MM.1S (cell line): ENCODE results near the gene FOXK2.

ENCODE experiments used
- DNase-seq: peaks from one replicate; pipeline ENCODE4 v3.0.0-alpha.2; 2015
- H2AFZ ChIP-seq: fragments of 300-600 bp; sonication (generic); 2 replicates; pipeline ENCODE4 v1.6.0; 2016; ENCODE audit warnings: antibody characterized with exemption, low read length
- H3F3A ChIP-seq: fragments of 300-600 bp; sonication (generic); 2 replicates; pipeline ENCODE4 v1.6.1; 2016; ENCODE audit warnings: mild to moderate bottlenecking, antibody characterized with exemption, low read length, moderate library complexity, mixed read lengths; ENCODE audit not compliant: insufficient read depth
- H3K27ac ChIP-seq: fragments of 300-600 bp; sonication (generic); 2 replicates; pipeline ENCODE4 v1.5.1; 2016; ENCODE audit warnings: mild to moderate bottlenecking, low read length
- H3K27me3 ChIP-seq: fragments of 300-600 bp; sonication (generic); replicated peaks from 2 replicates; pipeline ENCODE4 v1.6.0; 2016; ENCODE audit warnings: low read length; ENCODE audit not compliant: insufficient read depth
- H3K36me3 ChIP-seq: fragments of 300-600 bp; sonication (generic); replicated peaks from 2 replicates; pipeline ENCODE4 v1.6.1; 2016; ENCODE audit warnings: mild to moderate bottlenecking, low read length, mixed read lengths; ENCODE audit not compliant: insufficient read depth
- H3K4me1 ChIP-seq: fragments of 300-600 bp; sonication (generic); 2 replicates; pipeline ENCODE4 v1.6.1; 2016; ENCODE audit warnings: low read length, mixed read lengths
- H3K4me2 ChIP-seq: fragments of 300-600 bp; sonication (generic); 2 replicates; pipeline ENCODE4 v1.6.0; 2016; ENCODE audit warnings: low read depth, low read length
- H3K4me3 ChIP-seq: fragments of 300-600 bp; sonication (generic); 2 replicates; pipeline ENCODE4 v1.5.1; 2016; ENCODE audit warnings: low read length, mixed read lengths
- H3K79me2 ChIP-seq: fragments of 300-600 bp; sonication (generic); 2 replicates; pipeline ENCODE4 v1.6.1; 2016; ENCODE audit warnings: mixed run types, low read length, mixed read lengths
- H3K9ac ChIP-seq: fragments of 300-600 bp; sonication (generic); 2 replicates; pipeline ENCODE4 v1.6.1; 2016; ENCODE audit warnings: low read length, mixed read lengths
- H3K9me2 ChIP-seq: fragments of 300-600 bp; sonication (generic); replicated peaks from 2 replicates; pipeline ENCODE4 v1.6.1; 2016; ENCODE audit warnings: mild to moderate bottlenecking, low read length, mixed read lengths; ENCODE audit not compliant: insufficient read depth
- H3K9me3 ChIP-seq: fragments of 300-600 bp; sonication (generic); replicated peaks from 2 replicates; pipeline ENCODE4 v1.6.1; 2016; ENCODE audit warnings: mild to moderate bottlenecking, low read length, mixed read lengths; ENCODE audit not compliant: insufficient read depth
- H4K20me1 ChIP-seq: fragments of 300-600 bp; sonication (generic); 2 replicates; pipeline ENCODE4 v1.6.1; 2016; ENCODE audit warnings: mild to moderate bottlenecking, low read length, moderate library complexity, mixed read lengths; ENCODE audit not compliant: insufficient read depth
- CTCF ChIP-seq: fragments of 300-600 bp; sonication (generic); IDR thresholded peaks from 2 replicates; pipeline ENCODE4 v1.5.1; 2016; ENCODE audit warnings: antibody characterized with exemption, low read length, mixed read lengths
- EZH2 ChIP-seq: fragments of 300-600 bp; sonication (generic); optimal IDR thresholded peaks from 2 replicates; pipeline ENCODE3; 2017; ENCODE audit warnings: low read depth, mild to moderate bottlenecking, antibody characterized with exemption, low read length, mixed read lengths
- EZH2phosphoT487 ChIP-seq: fragments of 300-600 bp; sonication (generic); IDR thresholded peaks from 2 replicates; pipeline ENCODE4 v1.6.1; 2018; ENCODE audit warnings: antibody characterized with exemption, low read length

FOXK2 gene

GRCh38 chr17:82517230-82517865 is 2.2 kb upstream of the FOXK2 start:
- Histone ChIP-seq H3K79me2 (peaks cover 22% of the 10 kb centered on the region), H3K9me2 (no peaks in the 10 kb centered on the region), H4K20me1 (no peaks in the 10 kb centered on the region), H3K4me3 (no peak overlapping the region), H3K27me3 (no peaks in the 10 kb centered on the region), H2AFZ (no peak overlapping the region), H3F3A (peaks cover 12% of the 10 kb centered on the region; the same call in 1 of the 2 replicates), H3K4me2 (no peak overlapping the region), H3K9ac (no peak overlapping the region), H3K9me3 (no peaks in the 10 kb centered on the region), H3K36me3 (no peaks in the 10 kb centered on the region), H3K27ac (no peak overlapping the region), H3K4me1 (0 out of 2 replicates have a peak, but pooled peaks cover 4% of the 10 kb centered on the region)
- TF ChIP-seq EZH2: no peak
- no peak for TF ChIP-seq EZH2phosphoT487
- TF ChIP-seq CTCF: no peak
- no peak for DNase-seq

- Histone ChIP-seq H2AFZ (no peak overlapping the region), H3K4me3 (peak overlapping the region; percentile 78), H4K20me1 (peaks cover 20% of the 10 kb centered on the region), H3K9ac (peak overlapping the region; percentile 72), H3K27me3 (no peaks in the 10 kb centered on the region), H3K9me3 (no peaks in the 10 kb centered on the region), H3K27ac (peak overlapping the region; percentile 55; the same call in 1 of the 2 replicates), H3K79me2 (peaks cover 51% of the 10 kb centered on the region), H3K4me1 (0 out of 2 replicates have a peak, but pooled peaks cover 4% of the 10 kb centered on the region), H3K9me2 (no peaks in the 10 kb centered on the region), H3K4me2 (peak overlapping the region; percentile 65), H3K36me3 (no peaks in the 10 kb centered on the region), H3F3A (peaks cover 12% of the 10 kb centered on the region; the same call in 1 of the 2 replicates)
- DNase-seq: peak; percentile 48
- no peak for TF ChIP-seq CTCF
- TF ChIP-seq EZH2: no peak
- TF ChIP-seq EZH2phosphoT487: no peak
Measured at GRCh38 chr17:82519971-82520903, 705 bp downstream of the FOXK2 start.

GRCh38 chr17:82524540-82524939 is 5.0 kb downstream of the FOXK2 start:
- no peaks in the 10 kb centered on the region for H3K9me2 ChIP-seq
- peaks cover 6% of the 10 kb centered on the region; the same call in 1 of the 2 replicates for H3F3A ChIP-seq
- 0 out of 2 replicates have a peak, but pooled peaks cover 4% of the 10 kb centered on the region for H3K4me1 ChIP-seq
- peaks cover 53% of the 10 kb centered on the region for H4K20me1 ChIP-seq
- H3K27ac ChIP-seq: no peak overlapping the region
- H3K9me3 ChIP-seq: no peaks in the 10 kb centered on the region
- no peak overlapping the region for H3K9ac ChIP-seq
- H3K4me2 ChIP-seq: no peak overlapping the region
- no peaks in the 10 kb centered on the region for H3K36me3 ChIP-seq
- no peak overlapping the region for H2AFZ ChIP-seq
- no peak overlapping the region for H3K4me3 ChIP-seq
- TF ChIP-seq EZH2phosphoT487: no peak
- H3K79me2 ChIP-seq: peaks cover 94% of the 10 kb centered on the region
- H3K27me3 ChIP-seq: no peaks in the 10 kb centered on the region
- DNase-seq: no peak
